ENCODE data around the gene PIGC. TPM values are rescaled to one million over a fixed set of nuclear protein-coding genes. Genes with fewer than 3 reads are reported as not detected.
A peak's percentile ranks its signal among the peaks of the same experiment; 100 is the strongest.

Gene PIGC
- total RNA-seq, 4 donors from 2014 or later = 10.8 to 23.1 (median 18.1) TPM

- H3K9me3 ChIP-seq = no peaks in the 10 kb centered on the region
- H3K27ac ChIP-seq = no peak overlapping the region
- H3K4me3 ChIP-seq = no peak overlapping the region
- H3K27me3 ChIP-seq = no peaks in the 10 kb centered on the region
- intact Hi-C loops (cut with DNase I) = no loop called here
- WGBS, 2 donors = 78 to 79% methylated on average over 3 of the region's 3 CpGs
- H3K36me3 ChIP-seq = no peaks in the 10 kb centered on the region
- peaks cover 0 to 40% (median 3%) of the 10 kb centered on the region in 3 donors for H3K4me1 ChIP-seq
- TF ChIP-seq CTCF (IDR thresholded peaks at IDR 0.05) = no peak
- TF ChIP-seq POLR2A (IDR thresholded peaks at IDR 0.05) = no peak
- no peak for DNase-seq
Observed at GRCh38 chr1:172480431-172480830, 36.6 kb upstream of the PIGC start.

GRCh38 chr1:172478485-172478884, 34.6 kb upstream of the PIGC start:
- Histone ChIP-seq H3K4me3 (no peak overlapping the region), H3K27me3 (no peaks in the 10 kb centered on the region), H3K9me3 (no peaks in the 10 kb centered on the region), H3K4me1 (peaks cover 0 to 40% (median 0%) of the 10 kb centered on the region in 3 donors), H3K27ac (no peak overlapping the region), H3K36me3 (no peaks in the 10 kb centered on the region)
- intact Hi-C loops (cut with DNase I) = no loop called here
- TF ChIP-seq CTCF (IDR thresholded peaks at IDR 0.05) (no peak), POLR2A (IDR thresholded peaks at IDR 0.05) (no peak)
- DNase-seq = no peak

GRCh38 chr1:172477741-172478140, 33.9 kb upstream of the PIGC start:
- H3K4me1 ChIP-seq = peaks cover 0 to 42% (median 0%) of the 10 kb centered on the region in 3 donors
- H3K27me3 ChIP-seq = no peaks in the 10 kb centered on the region
- intact Hi-C loops (cut with DNase I) = no loop called here
- H3K9me3 ChIP-seq = no peaks in the 10 kb centered on the region
- no peak overlapping the region for H3K4me3 ChIP-seq
- H3K36me3 ChIP-seq = no peaks in the 10 kb centered on the region
- 83 to 93% methylated on average over 1 of the region's 1 CpG for WGBS, 2 donors
- TF ChIP-seq CTCF (IDR thresholded peaks at IDR 0.05) (no peak), POLR2A (IDR thresholded peaks at IDR 0.05) (no peak)
- DNase-seq = no peak
- no peak overlapping the region for H3K27ac ChIP-seq

GRCh38 chr1:172477216-172477615, 33.3 kb upstream of the PIGC start:
- H3K27ac ChIP-seq = no peak overlapping the region
- no peaks in the 10 kb centered on the region for H3K36me3 ChIP-seq
- no peak for DNase-seq
- peaks cover 0 to 42% (median 0%) of the 10 kb centered on the region in 3 donors for H3K4me1 ChIP-seq
- intact Hi-C loops (cut with DNase I) = no loop called here
- no peaks in the 10 kb centered on the region for H3K9me3 ChIP-seq
- TF ChIP-seq CTCF (IDR thresholded peaks at IDR 0.05) = no peak
- no peak for TF ChIP-seq POLR2A (IDR thresholded peaks at IDR 0.05)
- no peak overlapping the region for H3K4me3 ChIP-seq
- no peaks in the 10 kb centered on the region for H3K27me3 ChIP-seq
- WGBS, 2 donors = 63 to 73% methylated on average over 2 of the region's 2 CpGs

GRCh38 chr1:172476218-172476811, 32.4 kb upstream of the PIGC start:
- Histone ChIP-seq H3K9me3 (no peaks in the 10 kb centered on the region), H3K27me3 (no peaks in the 10 kb centered on the region), H3K4me1 (peaks cover 0 to 42% (median 0%) of the 10 kb centered on the region in 3 donors), H3K4me3 (no peak overlapping the region), H3K36me3 (no peaks in the 10 kb centered on the region), H3K27ac (peak overlapping the region in 1 of 4 donors; percentile 42)
- intact Hi-C loops (cut with DNase I) = no loop called here
- WGBS, 2 donors = 57 to 60% methylated on average over 4 of the region's 4 CpGs
- no peak for TF ChIP-seq POLR2A (IDR thresholded peaks at IDR 0.05)
- no peak for TF ChIP-seq CTCF (IDR thresholded peaks at IDR 0.05)
- no peak for DNase-seq
